SK-N-SH (cell line): ENCODE measurements around the gene ACVRL1. TPM values are rescaled to one million over a fixed set of nuclear protein-coding genes. Genes with fewer than 3 reads are reported as not detected.

Source experiments
- CTCF ChIA-PET: fragments of 300-600, 350-600 bp; formaldehyde crosslinking; extraction: SDS; loops from one replicate; lab custom pipeline; 2021; lab: Yijun Ruan, JAX
- POLR2A ChIA-PET: fragments of 350-600 bp; sonication (Branson Sonifier 250); formaldehyde crosslinking; extraction: SDS; loops from one replicate; lab custom pipeline; 2020; ENCODE audit warnings: antibody characterized with exemption, inconsistent platforms; lab: Yijun Ruan, JAX
- DNase-seq: peaks from one replicate; pipeline ENCODE4 v3.0.0; 2012
- H2AFZ ChIP-seq: fragments of 200-600 bp; sonication (generic); 2 replicates; pipeline ENCODE4 v1.8.1; 2016; ENCODE audit warnings: antibody characterized with exemption, mild to moderate bottlenecking, low read depth
- H3F3A ChIP-seq: fragments of 200-600 bp; sonication (generic); replicated peaks from 2 replicates; pipeline ENCODE3; 2016; ENCODE audit warnings: antibody characterized with exemption, mild to moderate bottlenecking; ENCODE audit not compliant: insufficient read depth
- H3K27ac ChIP-seq, 2 experiments: fragments of 200-500 bp in 1 of 2; fragments of 200-600 bp in 1 of 2; sonication (Bioruptor generic) in 1 of 2; sonication (generic), shearing (Covaris generic) in 1 of 2; 2 replicates each; pipeline versions ENCODE4 v1.5.1 to v1.6.1; 2014 to 2016; ENCODE audit warnings: low read depth in 2 of 2, inconsistent platforms in 1 of 2, low read length in 1 of 2, mild to moderate bottlenecking in 1 of 2, mixed read lengths in 1 of 2
- H3K27me3 ChIP-seq: fragments of 200-600 bp; sonication (generic), shearing (Covaris generic); 2 replicates; pipeline ENCODE4 v1.6.1; 2016; ENCODE audit warnings: mixed run types; ENCODE audit not compliant: insufficient read depth
- H3K36me3 ChIP-seq, 2 experiments: fragments of 200-500 bp in 1 of 2; fragments of 200-600 bp in 1 of 2; sonication (Bioruptor generic) in 1 of 2; sonication (generic) in 1 of 2; replicated peaks in 1 of 2; 2 replicates each; pipeline versions ENCODE3 to v1.5.1; 2014 to 2016; ENCODE audit warnings: low read length in 1 of 2, mild to moderate bottlenecking in 1 of 2; ENCODE audit not compliant: insufficient read depth in 2 of 2, control insufficient read depth in 1 of 2
- H3K4me1 ChIP-seq, 2 experiments: fragments of 200-500 bp in 1 of 2; fragments of 200-600 bp in 1 of 2; sonication (Bioruptor generic) in 1 of 2; sonication (generic), shearing (Covaris generic) in 1 of 2; 2 replicates each; pipeline versions ENCODE4 v1.5.1 to v1.6.1; 2014 to 2016; ENCODE audit warnings: low read depth in 1 of 2, low read length in 1 of 2, mixed run types in 1 of 2; ENCODE audit not compliant: insufficient read depth in 2 of 2, control insufficient read depth in 1 of 2
- H3K4me2 ChIP-seq: fragments of 200-600 bp; sonication (generic), shearing (Covaris generic); 2 replicates; pipeline ENCODE4 v1.6.1; 2017; ENCODE audit warnings: mixed run types
- H3K4me3 ChIP-seq, 2 experiments: fragments of 200-500 bp in 1 of 2; fragments of 200-600 bp in 1 of 2; sonication (Bioruptor generic) in 1 of 2; sonication (generic), shearing (Covaris generic) in 1 of 2; 2 replicates each; pipeline versions ENCODE4 v1.5.1 to v1.8.1; 2014 to 2016; ENCODE audit warnings: low read depth in 2 of 2, inconsistent platforms in 1 of 2, low read length in 1 of 2, mild to moderate bottlenecking in 1 of 2, mixed read lengths in 1 of 2, moderate library complexity in 1 of 2
- H3K79me2 ChIP-seq: fragments of 200-600 bp; sonication (generic); 2 replicates; pipeline ENCODE4 v1.8.1; 2017; ENCODE audit warnings: mild to moderate bottlenecking; ENCODE audit not compliant: insufficient read depth
- H3K9ac ChIP-seq: fragments of 200-600 bp; sonication (generic); 2 replicates; pipeline ENCODE4 v1.6.1; 2017; ENCODE audit warnings: mixed run types
- H3K9me2 ChIP-seq: fragments of 200-600 bp; sonication (generic); 2 replicates; pipeline ENCODE4 v1.6.1; 2017; ENCODE audit warnings: mixed run types
- H3K9me3 ChIP-seq: fragments of 200-600 bp; sonication (generic); 2 replicates; pipeline ENCODE4 v1.6.1; 2017; ENCODE audit warnings: mixed run types, mild to moderate bottlenecking, moderate library complexity
- H4K20me1 ChIP-seq: fragments of 200-600 bp; sonication (generic); 2 replicates; pipeline ENCODE4 v1.6.1; 2017; ENCODE audit warnings: mild to moderate bottlenecking, mixed run types; ENCODE audit not compliant: insufficient read depth
- CTCF ChIP-seq: fragments of 200-600 bp; sonication (generic); IDR thresholded peaks from 2 replicates; pipeline ENCODE4 v1.6.1; 2017; ENCODE audit warnings: antibody characterized with exemption, mild to moderate bottlenecking, moderate library complexity
- ELF1 ChIP-seq: IDR thresholded peaks from 2 replicates; pipeline ENCODE4 v1.4.0; 2012
- EP300 ChIP-seq, 2 experiments: IDR thresholded peaks; 2 replicates each; pipeline versions ENCODE4 v1.4.0 to v1.6.1; 2012; ENCODE audit warnings: borderline replicate concordance in 1 of 2, low read depth in 1 of 2, low read length in 1 of 2
- FOXJ3 ChIP-seq: sonication (generic); formaldehyde crosslinking; IDR thresholded peaks from 2 replicates; pipeline ENCODE4 v1.5.1; 2020; ENCODE audit warnings: mild to moderate bottlenecking, missing genetic modification reagents
- IRF3 ChIP-seq: fragments of 150-350 bp; IDR thresholded peaks from 2 replicates; pipeline ENCODE4 v1.6.1; 2016; ENCODE audit warnings: mild to moderate bottlenecking, low read depth, low read length
- MXI1 ChIP-seq: IDR thresholded peaks from 2 replicates; pipeline ENCODE4 v1.6.1; 2012; ENCODE audit warnings: mild to moderate bottlenecking, low read depth, low read length, improper control_type of control experiment
- POLR2AphosphoS5 ChIP-seq: IDR thresholded peaks from 2 replicates; pipeline ENCODE4 v1.6.1; 2012; ENCODE audit warnings: low read depth, low read length
- RAD21 ChIP-seq: IDR thresholded peaks from 2 replicates; pipeline ENCODE4 v1.6.1; 2012; ENCODE audit warnings: mild to moderate bottlenecking, low read length
- RCOR1 ChIP-seq: fragments of 150-350 bp; IDR thresholded peaks from 2 replicates; pipeline ENCODE4 v1.6.1; 2017; ENCODE audit warnings: antibody characterized with exemption, low read length
- RXRA ChIP-seq: IDR thresholded peaks from 2 replicates; pipeline ENCODE4 v1.4.0; 2012; ENCODE audit warnings: low read depth, mild to moderate bottlenecking, borderline replicate concordance
- SMC3 ChIP-seq: IDR thresholded peaks from 2 replicates; pipeline ENCODE4 v1.6.1; 2012; ENCODE audit warnings: low read depth, low read length, improper control_type of control experiment
- TCF12 ChIP-seq: IDR thresholded peaks from 2 replicates; pipeline ENCODE4 v1.4.0; 2012
- ZBTB33 ChIP-seq: IDR thresholded peaks from 2 replicates; pipeline ENCODE4 v1.4.0; 2012; ENCODE audit warnings: low read depth, borderline replicate concordance
- WGBS: methylation state at CpG from one replicate; pipeline ENCODE4 v1.1.6; 2017; ENCODE audit warnings: low lambda C conversion rate; 5-methylcytosine and 5-hydroxymethylcytosine counted together
- polyA plus RNA-seq, 3 experiments: library from polyadenylated mRNA; depleted of rRNA; stranded (reverse); fragments of >200 nt; gene quantifications; 2 replicates each; pipeline ENCODE4 v1.2.3, GENCODE V29; 2012

ACVRL1 gene
- polyA plus RNA-seq, 1 of the 3 experiments (the other 2 are of a cell fraction) = 0.07 TPM

DNA sequence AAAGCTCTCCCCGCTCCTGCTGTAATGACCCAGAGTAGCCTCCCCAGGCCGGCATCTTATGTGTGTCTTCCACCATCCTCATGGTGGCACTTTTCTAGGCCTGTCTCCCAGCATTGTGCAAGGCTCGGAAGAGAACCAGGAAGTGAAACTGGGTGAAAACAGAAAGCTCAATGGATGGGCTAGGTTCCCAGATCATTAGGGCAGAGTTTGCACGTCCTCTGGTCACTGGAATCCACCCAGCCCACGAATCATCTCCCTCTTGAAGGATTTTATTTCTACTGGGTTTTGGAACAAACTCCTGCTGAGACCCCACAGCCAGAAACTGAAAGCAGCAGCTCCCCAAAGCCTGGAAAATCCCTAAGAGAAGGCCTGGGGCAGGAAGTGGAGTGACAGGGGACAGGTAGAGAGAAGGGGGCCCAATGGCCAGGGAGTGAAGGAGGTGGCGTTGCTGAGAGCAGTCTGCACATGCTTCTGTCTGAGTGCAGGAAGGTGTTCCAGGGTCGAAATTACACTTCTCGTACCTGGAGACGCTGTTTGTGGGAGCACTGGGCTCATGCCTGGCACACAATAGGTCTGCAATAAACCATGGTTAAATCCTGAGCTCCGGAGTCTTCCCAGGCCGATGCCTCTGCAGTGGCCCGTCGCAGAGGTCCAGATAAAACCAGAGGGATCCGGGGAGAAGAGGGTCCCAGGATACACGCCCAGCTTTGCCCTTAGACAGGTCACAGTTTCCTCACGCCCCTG lies 15.6 kb downstream of the ACVRL1 start:
- H3K27me3 ChIP-seq = no peaks in the 10 kb centered on the region
- no peak for TF ChIP-seq TCF12
- no peak for TF ChIP-seq FOXJ3
- no peak for TF ChIP-seq ZBTB33
- TF ChIP-seq MXI1 = no peak
- TF ChIP-seq EP300 (IDR thresholded peaks at IDR 0.05; ENCODE audit: borderline replicate concordance in 1 of 2, low read depth in 1 of 2, low read length in 1 of 2) = no peak
- no peak for TF ChIP-seq SMC3
- TF ChIP-seq POLR2AphosphoS5 = no peak
- TF ChIP-seq ELF1 = no peak
- TF ChIP-seq RXRA = no peak
- TF ChIP-seq RAD21 = no peak
- no peak for TF ChIP-seq IRF3
- H3K9me3 ChIP-seq = no peaks in the 10 kb centered on the region
- no peak overlapping the region; a peak in 1 of 4 replicates for H3K4me3 ChIP-seq
- no peaks in the 10 kb centered on the region for H3K9me2 ChIP-seq
- no peak overlapping the region for H2AFZ ChIP-seq
- H3K4me1 ChIP-seq = peaks cover 0 to 47% of the 10 kb centered on the region in 2 experiments; a peak in 2 of 4 replicates
- ChIA-PET CTCF (interaction anchor here (0.9 to 10.1 kb wide), 14 partner anchors 10 to 198 kb away, joined by 3 to 55 read pairs (median 6); no protein-coding TSS in a partner anchor), POLR2A (no interaction called here)
- no peak overlapping the region for H3K4me2 ChIP-seq
- 73% methylated on average over 7 of the region's 16 CpGs for WGBS
- H3K36me3 ChIP-seq = no peaks in the 10 kb centered on the region
- DNase-seq = no peak
- H3K9ac ChIP-seq = no peak overlapping the region
- no peak overlapping the region for H3K27ac ChIP-seq
- H3K79me2 ChIP-seq = no peaks in the 10 kb centered on the region
- H4K20me1 ChIP-seq = no peaks in the 10 kb centered on the region
- H3F3A ChIP-seq = no peaks in the 10 kb centered on the region

GRCh38 chr12:51923506-51924365 lies 16.4 kb downstream of the ACVRL1 start:
- Histone ChIP-seq H3F3A (no peaks in the 10 kb centered on the region), H2AFZ (no peak overlapping the region), H3K36me3 (no peaks in the 10 kb centered on the region), H3K9me2 (no peaks in the 10 kb centered on the region), H3K79me2 (no peaks in the 10 kb centered on the region), H3K27ac (no peak overlapping the region), H3K4me1 (peaks cover 0 to 39% of the 10 kb centered on the region in 2 experiments; a peak in 1 of 4 replicates), H3K9me3 (no peaks in the 10 kb centered on the region), H3K9ac (no peak overlapping the region), H3K4me2 (no peak overlapping the region), H4K20me1 (no peaks in the 10 kb centered on the region), H3K4me3 (no peak overlapping the region; a peak in 1 of 4 replicates), H3K27me3 (no peaks in the 10 kb centered on the region)
- WGBS = 81% methylated on average over 24 of the region's 31 CpGs
- TF ChIP-seq CTCF (peak; percentile 52), RCOR1 (no peak)
- CTCF ChIA-PET = interaction anchor here (0.6 to 10.1 kb wide), 16 partner anchors 8 to 198 kb away, joined by 3 to 55 read pairs (median 4); no protein-coding TSS in a partner anchor
- peak; percentile 58 for DNase-seq
- POLR2A ChIA-PET = no interaction called here
